ENCODE data around the gene CROCC. TPM values are rescaled to one million over a fixed set of nuclear protein-coding genes. Genes with fewer than 3 reads are reported as not detected.
"Not testable (repeated sequence)": the region's sequence is repeated elsewhere in the genome, so short reads cannot be mapped to it uniquely, and the experiment has no call there.

Gene CROCC, protein sequence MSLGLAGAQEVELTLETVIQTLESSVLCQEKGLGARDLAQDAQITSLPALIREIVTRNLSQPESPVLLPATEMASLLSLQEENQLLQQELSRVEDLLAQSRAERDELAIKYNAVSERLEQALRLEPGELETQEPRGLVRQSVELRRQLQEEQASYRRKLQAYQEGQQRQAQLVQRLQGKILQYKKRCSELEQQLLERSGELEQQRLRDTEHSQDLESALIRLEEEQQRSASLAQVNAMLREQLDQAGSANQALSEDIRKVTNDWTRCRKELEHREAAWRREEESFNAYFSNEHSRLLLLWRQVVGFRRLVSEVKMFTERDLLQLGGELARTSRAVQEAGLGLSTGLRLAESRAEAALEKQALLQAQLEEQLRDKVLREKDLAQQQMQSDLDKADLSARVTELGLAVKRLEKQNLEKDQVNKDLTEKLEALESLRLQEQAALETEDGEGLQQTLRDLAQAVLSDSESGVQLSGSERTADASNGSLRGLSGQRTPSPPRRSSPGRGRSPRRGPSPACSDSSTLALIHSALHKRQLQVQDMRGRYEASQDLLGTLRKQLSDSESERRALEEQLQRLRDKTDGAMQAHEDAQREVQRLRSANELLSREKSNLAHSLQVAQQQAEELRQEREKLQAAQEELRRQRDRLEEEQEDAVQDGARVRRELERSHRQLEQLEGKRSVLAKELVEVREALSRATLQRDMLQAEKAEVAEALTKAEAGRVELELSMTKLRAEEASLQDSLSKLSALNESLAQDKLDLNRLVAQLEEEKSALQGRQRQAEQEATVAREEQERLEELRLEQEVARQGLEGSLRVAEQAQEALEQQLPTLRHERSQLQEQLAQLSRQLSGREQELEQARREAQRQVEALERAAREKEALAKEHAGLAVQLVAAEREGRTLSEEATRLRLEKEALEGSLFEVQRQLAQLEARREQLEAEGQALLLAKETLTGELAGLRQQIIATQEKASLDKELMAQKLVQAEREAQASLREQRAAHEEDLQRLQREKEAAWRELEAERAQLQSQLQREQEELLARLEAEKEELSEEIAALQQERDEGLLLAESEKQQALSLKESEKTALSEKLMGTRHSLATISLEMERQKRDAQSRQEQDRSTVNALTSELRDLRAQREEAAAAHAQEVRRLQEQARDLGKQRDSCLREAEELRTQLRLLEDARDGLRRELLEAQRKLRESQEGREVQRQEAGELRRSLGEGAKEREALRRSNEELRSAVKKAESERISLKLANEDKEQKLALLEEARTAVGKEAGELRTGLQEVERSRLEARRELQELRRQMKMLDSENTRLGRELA (N-terminal part only)
- 9.4 and 12.3 TPM in 2 replicates for total RNA-seq (2014; rRNA removed)
- 5.6 TPM for polyA plus RNA-seq (2012)

DNA sequence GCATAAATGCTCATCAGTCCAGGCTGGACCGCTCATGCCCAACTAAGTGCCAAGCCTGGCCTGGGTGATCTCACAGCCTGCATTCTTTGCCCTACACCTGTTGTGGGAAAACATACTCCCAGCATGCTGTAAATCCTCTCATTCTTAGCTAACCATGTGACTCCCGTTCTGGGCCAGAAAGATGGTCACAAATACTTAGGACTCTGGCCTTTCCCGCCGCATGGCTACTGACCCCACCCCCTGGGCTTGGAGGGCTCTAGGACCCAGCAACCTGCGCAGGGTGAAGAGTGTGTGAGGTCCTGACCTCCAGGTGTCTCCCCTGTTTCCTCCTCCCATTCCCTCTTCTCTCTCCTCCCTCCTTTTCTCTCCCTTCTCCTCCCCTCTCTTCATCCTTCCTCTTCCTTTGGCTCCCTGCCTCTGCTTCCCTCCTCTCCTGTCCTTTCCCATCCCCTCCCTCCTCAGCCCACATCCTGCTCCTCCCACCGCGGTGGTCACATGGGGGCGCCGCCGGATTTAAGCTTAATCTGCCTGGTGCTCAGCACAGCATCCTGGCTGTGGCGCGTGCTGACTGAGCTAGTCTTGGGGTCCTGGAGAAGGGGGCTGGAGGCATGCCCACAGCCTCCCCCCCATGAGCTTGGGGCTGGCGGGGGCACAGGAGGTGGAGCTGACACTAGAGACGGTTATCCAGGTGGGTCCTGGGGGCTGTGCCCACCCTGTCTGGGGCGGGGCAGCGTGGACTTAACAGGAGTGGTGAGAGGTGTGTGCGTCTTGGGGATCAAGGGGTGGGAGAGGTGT lies at the start of gene CROCC:
TSS of gene CROCC (plus strand) at position 541 of the 795 bp plus-strand sequence. CDS start at position 629, 88 bp downstream.
- peak; percentile 68 for DNase-seq (ENCODE audit: low read depth)

DNA sequence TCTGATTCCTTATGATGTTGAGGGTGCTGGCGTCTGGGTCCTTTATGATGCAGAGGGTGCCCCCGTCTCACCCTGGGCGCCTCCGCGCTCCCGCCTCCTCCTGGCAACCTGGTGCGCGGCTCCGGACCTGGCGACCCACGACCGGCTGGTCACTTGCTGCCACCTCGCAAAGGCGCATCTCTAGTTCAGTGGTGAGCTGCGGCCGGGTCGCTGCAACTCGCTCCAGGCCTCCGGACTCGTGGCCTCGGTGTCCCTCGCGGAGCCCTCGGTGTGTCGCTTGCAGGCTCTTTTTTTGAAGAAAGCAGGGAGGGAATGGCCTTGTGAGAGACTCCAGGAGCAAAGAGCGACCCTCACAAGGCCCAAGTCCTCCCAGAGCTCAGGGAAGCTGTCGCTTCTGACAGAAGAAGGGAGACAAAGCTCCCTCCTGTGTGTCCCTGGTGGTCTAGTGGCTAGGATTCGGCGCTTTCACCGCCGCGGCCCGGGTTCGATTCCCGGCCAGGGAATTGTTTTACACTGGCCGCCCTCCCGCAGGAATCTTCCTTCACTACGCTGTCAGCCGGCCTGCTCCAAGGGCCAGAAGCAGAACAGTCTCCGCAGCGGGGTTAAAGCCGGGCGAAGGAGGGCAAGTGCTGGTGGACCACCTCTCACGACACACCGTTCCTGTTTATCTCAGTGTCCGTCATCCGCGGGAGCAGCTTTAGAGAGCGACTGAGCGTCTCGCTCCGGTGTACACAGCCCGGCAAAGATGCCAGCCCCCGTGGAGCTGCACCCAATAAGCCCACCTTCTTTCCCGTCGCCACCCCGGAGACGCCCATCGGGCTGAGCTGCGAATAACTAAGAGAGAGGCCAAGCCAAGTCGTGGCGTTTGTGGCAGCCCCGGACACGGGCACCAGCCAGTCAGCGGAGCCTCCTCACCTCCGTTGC lies 49.3 kb upstream of the CROCC start:
- peak; percentile 58 for DNase-seq (ENCODE audit: low read depth)

DNA sequence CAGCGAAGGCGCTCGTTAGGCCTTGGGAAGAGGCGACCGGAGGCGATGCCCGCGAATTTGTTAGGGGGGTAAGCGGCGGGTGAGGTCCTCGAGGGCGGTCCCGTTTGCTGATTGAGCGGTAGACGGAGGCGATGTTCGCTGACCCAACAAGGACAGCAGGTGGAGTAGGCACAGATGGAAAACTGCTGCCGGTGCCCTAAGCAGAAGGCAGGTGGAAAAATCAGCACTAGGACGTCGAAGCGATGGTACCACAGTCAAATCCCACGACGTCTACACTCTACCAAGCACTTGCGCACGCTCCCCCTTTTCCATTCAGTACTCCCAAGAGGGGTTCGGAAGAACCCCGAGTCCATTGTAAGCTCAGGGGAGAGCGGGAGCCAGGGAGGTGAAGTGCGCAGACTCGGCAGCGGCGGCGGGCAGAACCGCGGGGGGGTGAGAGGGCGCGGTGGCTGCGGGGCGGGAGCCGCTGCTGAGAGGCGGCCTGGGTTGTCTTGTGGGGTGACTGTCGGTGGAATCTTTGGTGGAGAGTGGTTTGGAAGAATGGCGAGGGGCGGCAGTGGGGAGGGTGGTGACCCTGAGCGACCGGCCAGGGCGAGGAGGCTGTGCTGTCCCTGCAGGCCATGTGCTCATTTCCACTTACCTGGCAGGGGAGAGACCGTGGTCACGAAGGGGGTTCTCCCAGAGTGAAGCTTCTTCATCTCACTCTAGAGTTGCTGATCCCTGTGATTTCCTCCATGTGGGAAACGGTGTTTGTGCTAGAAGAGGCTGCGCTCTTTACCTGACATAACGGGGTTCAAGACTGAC lies 48.5 kb upstream of the CROCC start:
- DNase-seq (ENCODE audit: low read depth), result not testable (repeated sequence)

DNA sequence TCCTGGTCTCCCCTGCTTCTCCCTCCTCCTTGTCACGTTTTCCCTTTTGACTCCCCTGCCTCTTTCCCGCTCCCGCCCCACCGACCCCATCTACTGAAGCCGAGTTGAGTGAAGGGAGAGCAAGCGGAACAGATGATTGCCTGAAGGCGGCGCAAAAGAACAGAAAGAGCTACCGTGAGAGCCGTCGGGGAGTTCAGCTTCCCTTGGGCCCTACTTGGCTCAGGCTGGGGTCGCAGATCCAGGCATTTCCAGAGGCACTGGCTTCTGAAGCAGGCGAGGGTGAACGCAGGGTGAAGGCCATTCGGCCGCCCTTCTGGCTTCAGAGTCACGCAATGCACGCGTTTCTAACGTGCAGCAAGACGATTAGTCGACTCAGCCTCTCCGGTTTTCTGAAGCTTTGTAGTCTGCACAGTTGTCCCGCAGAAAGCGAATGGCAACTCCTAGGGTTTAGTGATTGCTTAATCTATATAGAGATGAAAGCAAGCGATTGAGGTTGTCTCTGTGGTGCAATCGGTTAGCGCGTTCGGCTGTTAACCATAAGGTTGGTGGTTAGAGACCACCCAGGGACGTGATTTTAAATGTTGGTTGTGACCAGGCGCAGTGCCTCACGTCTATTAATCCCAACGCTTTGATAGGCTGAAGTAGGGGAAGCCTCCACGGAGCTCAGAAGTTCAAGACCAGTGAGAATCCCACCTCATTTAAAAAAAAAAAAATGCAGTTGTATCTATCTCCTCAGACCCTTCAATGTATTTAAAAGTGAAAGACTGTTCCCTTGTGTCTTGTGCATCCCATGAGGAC lies 46.6 kb upstream of the CROCC start:
- not testable (repeated sequence) for DNase-seq (ENCODE audit: low read depth)

DNA sequence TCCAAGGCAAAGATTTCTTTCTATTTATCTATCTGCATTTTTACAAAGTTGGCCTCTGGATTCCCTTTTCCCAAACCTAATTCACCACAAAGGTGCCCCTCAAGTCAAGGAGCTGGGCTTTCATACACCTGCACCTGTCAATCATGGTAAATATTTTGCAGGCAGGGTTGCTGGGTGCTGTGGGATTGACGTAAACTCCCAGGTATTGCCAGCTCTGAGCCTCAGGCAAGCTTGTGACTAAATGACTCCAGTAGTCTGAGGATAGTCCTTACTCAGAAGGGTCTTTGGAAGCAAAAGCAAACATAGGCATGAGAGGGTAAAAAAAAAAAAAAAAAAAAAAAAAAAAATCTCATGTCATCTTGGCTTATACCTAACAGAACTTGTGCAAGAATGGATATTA lies 40.0 kb upstream of the CROCC start:
- not testable (repeated sequence) for DNase-seq (ENCODE audit: low read depth)

DNA sequence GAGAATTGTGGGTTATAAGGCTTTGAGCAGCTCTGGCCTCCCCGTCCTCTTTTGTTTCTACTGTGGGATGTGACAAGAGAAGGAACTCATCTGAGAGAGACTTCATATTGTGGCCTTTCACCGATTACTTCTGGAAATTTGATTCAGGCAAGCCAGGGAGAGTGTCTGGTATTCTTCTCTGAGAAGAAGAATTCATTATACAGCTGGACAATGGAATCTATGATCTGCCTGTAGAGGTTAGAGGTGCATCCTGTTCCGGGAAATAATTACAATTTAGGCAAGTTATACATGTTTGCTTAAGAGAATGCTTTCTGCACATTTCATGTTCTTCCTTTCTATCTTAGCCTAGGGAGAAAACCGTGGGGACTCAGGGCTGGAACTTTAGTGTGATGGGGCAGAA lies 38.7 kb upstream of the CROCC start:
- DNase-seq (ENCODE audit: low read depth), result no peak

DNA sequence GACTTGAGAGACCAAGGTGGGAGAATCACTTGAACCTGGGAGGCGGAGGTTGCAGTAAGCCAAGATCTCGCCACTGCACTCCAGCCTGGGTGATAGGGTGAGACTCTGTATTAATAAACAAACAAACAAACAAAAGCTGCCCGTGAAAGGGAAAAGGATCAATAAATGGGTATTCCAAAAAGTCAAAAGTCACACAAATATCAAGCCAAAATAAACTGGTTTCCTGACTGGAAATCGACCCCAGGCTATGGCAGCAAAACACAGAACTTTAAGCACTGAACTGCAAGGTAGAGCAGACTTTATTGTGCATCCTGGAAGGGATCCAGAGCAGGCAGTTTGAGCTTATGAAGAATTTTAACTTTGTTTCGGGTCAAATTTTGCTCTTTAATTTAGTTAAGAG lies 37.2 kb upstream of the CROCC start:
- DNase-seq (ENCODE audit: low read depth), result not testable (repeated sequence)

DNA sequence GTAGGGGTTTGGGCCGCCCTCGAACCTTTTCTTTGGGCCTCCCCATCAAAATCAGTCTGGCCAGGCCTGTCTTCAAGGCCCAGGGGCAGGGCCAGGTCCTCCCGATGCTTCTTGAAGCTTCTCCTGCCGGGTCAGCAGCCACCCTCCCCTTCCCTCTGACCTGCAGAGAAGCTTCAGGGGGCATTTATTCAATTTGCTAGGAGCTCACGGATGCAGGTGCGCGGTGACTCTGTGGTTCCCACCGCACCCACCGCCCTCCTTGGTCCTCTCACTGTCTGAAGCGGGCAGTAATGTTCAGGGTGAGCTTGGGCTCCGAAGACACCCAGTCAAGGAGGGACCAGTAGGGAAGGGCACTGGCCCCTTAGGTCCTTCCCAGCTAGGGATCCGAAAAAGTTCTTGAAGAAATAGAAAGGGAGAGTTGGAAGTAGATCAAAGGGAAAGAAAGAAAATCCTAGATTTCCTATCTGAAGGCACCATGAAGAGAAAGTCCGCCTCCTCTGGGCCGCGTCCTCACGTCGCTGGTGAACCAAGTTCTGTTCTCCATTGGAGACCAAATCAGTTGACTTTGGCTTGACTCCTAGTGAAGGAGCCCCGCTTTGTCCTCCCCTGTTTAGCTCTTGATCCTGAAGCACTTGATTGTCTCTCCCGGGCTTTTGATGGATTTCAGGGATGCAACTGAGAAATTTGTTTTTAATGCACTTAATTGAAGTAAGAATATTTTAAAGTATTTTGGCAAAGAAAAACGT lies 34.7 kb upstream of the CROCC start:
- no peak for DNase-seq (ENCODE audit: low read depth)

DNA sequence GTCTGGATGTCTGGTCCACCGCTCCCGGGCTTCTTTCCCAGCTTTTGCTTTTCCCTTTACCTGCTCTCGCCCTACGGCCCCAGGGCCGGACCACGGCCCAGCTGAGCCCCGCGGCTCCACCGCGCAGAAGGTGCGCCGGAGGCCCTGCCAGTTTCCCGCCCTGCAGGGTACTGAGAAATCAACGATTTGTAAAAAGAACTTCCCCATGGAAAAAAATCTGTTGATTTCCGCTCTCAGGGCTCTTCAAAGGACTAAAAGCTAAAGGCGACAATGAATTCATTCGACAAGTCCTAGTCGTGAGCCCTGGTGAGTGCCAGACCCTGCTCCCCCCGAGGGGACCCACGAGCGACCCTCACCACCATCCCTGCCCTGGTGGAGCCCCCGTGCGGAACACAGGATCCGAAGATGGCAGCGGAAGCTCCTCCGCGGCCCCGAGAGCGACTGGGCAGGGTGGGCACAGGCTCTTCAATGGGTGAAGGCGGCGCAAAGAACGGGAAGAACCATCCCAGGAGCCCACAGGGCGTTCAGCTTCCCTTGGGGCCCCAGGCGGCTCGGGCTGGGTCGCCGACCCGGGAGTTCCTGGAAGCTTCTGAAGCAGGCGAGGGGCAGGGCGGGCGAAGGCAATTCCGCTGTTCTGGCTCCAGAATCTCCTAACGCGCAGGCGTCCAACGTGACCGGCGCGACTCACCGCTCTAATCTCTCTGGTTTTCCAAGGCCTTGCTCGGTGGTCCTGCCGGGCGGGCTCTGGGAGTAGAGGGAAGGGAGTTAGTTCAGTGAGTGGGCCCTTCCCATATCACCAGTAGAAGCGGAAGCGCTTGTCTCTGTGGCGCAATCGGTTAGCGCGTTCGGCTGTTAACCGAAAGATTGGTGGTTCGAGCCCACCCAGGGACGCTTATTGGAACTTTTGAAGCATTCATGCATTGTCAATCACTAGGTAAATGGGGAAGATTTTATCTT lies 32.6 kb upstream of the CROCC start:
- DNase-seq (ENCODE audit: low read depth), result peak; percentile 52

DNA sequence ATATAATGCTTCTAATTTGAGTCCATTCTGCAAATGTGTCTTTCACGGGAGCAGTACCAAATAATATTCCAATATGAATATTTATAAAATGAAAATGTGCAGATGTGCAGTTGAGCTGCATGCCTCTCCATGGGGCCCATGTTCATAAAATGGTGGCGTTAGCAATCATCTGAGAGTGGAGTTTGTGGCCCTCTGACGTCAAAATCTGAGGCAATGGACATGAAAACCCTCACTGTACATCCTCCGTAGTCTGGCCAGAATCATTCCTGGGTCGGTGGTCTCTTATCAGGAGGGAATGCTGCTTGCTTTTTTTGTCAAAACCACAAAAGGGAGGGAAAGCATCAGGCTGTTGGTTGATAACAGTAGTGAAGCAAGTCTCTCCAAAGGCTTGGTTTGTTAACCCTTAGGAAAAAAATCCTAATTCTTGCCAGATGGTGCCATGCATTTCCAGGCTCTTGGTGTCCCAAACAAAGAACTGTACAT lies 31.2 kb upstream of the CROCC start:
- DNase-seq (ENCODE audit: low read depth), result not testable (repeated sequence)

DNA sequence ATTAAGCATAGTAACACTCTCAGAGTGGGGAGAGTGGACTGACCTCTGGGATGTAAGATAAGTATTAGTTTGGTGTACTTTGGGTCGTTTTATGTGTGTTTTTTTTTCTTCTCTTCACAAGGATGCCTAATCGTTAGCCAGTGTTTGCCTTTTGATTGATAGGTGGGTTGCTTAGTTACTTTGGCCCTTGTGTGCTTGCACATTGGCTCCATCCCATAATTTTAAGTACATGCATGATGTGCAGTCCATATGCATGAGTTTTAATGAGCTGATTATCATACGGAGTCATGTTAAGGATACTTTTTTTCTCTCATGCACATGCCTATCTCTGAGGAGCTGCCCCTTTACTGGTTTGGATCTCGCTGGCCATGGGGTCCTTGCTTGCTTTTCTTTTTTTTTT lies 30.7 kb upstream of the CROCC start:
- not testable (repeated sequence) for DNase-seq (ENCODE audit: low read depth)

DNA sequence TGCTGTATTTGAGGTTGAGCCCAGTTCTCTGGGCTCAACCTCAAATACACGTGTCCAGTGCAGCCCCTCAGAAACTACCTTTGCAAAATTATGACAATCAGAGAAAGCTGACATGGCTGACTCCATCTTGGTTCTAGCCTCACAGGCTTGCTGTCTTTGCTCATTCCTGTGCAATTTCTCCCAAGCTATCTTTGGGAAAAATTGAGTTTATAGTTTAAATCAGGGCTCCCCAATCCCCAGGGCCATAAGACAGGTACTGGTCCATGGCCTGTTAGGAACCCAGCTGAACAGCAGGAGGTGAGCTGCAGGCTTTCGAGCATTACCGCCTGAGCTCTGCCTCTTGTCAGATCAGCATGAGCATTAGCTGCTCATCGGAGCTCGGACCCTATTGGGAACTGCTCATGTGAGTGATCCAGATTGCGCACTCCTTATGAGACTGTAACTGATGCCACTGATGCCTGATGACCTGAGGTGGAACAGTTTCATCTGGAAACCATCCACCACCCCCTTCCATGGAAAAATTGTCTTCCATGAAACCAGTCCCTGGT lies 28.7 kb upstream of the CROCC start:
- DNase-seq (ENCODE audit: low read depth), result not testable (repeated sequence)

DNA sequence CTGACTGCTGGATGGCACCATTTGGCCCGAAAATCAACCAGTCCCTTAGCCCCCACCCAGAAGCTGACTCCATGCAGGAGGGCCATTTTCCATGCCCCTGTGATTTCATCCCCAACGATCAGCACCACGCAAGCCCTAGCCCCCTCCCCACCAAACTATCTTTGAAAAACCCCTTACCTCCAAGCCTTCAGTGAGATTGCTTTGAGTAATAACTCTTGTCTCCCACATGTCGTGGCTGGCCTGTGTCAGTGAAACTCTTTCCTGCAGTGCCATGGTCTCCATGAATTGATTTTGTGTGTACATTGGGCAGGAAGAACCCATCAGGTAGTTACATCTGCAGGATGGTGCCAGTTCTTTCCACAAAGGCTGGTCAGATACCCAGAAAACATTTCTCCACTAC lies 27.9 kb upstream of the CROCC start:
- DNase-seq (ENCODE audit: low read depth), result not testable (repeated sequence)

DNA sequence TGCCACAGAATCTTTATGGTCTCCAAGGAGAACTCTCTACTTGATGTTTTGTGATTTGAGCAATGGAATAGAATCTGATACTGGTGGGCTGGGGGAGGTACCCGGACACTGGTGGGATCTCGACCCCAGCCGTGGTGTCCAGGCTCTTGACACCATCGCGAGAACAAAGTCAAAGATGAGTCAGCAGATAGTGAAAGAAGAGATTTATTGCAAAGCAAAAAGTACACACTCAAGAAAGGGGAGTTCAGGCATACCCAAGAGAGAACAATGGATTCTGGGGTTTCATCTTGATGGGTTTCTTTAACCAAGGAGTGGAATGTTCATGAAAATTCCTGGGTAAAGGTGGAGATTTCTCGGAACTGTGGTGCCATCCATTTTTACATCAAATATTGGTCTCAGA lies 27.4 kb upstream of the CROCC start:
- DNase-seq (ENCODE audit: low read depth), result not testable (repeated sequence)

DNA sequence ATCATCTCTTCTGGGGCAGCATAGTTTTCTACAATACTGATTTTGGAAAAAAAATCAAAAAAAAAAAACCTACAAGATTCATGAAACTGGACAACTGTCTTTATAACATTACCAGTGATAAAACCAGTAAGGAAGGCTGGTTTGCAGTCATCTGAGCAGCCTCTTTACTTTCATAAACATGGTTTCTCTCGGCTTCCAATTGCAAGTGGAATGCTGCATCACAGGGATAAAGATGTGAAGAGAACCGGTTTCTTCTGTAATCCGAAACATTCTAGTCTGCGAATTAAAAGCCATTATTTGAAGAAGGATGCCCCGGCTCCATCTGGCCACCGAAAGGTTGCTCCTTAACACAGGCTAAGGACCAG lies 26.5 kb upstream of the CROCC start:
- DNase-seq (ENCODE audit: low read depth), result not testable (repeated sequence)
